ENCODE measurements around the gene CEP170B.

Gene CEP170B

GRCh38 chr14:104898195-104898558 lies 33.1 kb downstream of the CEP170B start:
- H3K9ac ChIP-seq (ENCODE audit: low read length): no peak overlapping the region
- no CpG with 5 or more reads among the region's 7 CpGs for WGBS (ENCODE audit: extremely low coverage, insufficient coverage, insufficient read length)
- no peak overlapping the region for H3K4me2 ChIP-seq (ENCODE audit: low read length)
- H2AFZ ChIP-seq (ENCODE audit: insufficient read depth, low read length, poor library complexity): no peak overlapping the region
- H3K4me1 ChIP-seq (ENCODE audit: control insufficient read depth in 1 of 2, insufficient read depth in 2 of 2, low read length in 2 of 2): no peaks in the 10 kb centered on the region
- no peak overlapping the region for H2AK5ac ChIP-seq (ENCODE audit: low read length)
- H2BK120ac ChIP-seq (ENCODE audit: insufficient read depth, low read length, poor library complexity): no peak overlapping the region
- H4K8ac ChIP-seq (ENCODE audit: low read depth, low read length): no peak overlapping the region
- H2BK5ac ChIP-seq (ENCODE audit: low read depth, low read length, poor library complexity): no peak overlapping the region
- no peak overlapping the region for H2BK12ac ChIP-seq (ENCODE audit: low read length)
- no peak overlapping the region for H3K27ac ChIP-seq (ENCODE audit: low read depth, low read length)
- no peaks in the 10 kb centered on the region for H3K79me1 ChIP-seq (ENCODE audit: low read length)
- H4K91ac ChIP-seq (ENCODE audit: low read depth, low read length): no peak overlapping the region
- no peak overlapping the region for H4K12ac ChIP-seq (ENCODE audit: low read depth, low read length)
- no peak overlapping the region for H3K14ac ChIP-seq (ENCODE audit: low read length)
- H3K79me2 ChIP-seq (ENCODE audit: control insufficient read depth, insufficient read depth, low read length, poor library complexity): no peaks in the 10 kb centered on the region
- H3K23ac ChIP-seq (ENCODE audit: low read length): no peak overlapping the region
- no peaks in the 10 kb centered on the region for H3K9me3 ChIP-seq (ENCODE audit: insufficient read depth, low read depth, low read length)
- DNase-seq: no peak
- H3K18ac ChIP-seq (ENCODE audit: low read length): no peak overlapping the region
- H3K36me3 ChIP-seq (ENCODE audit: control insufficient read depth in 1 of 2, insufficient read depth in 2 of 2, low read length in 2 of 2): peaks cover 23 to 26% of the 10 kb centered on the region in 2 experiments
- H3K4ac ChIP-seq (ENCODE audit: low read depth, low read length): no peak overlapping the region
- H3K27me3 ChIP-seq (ENCODE audit: insufficient read depth, low read length): no peaks in the 10 kb centered on the region
- H3K4me3 ChIP-seq (ENCODE audit: low read depth, low read length): no peak overlapping the region

DNA sequence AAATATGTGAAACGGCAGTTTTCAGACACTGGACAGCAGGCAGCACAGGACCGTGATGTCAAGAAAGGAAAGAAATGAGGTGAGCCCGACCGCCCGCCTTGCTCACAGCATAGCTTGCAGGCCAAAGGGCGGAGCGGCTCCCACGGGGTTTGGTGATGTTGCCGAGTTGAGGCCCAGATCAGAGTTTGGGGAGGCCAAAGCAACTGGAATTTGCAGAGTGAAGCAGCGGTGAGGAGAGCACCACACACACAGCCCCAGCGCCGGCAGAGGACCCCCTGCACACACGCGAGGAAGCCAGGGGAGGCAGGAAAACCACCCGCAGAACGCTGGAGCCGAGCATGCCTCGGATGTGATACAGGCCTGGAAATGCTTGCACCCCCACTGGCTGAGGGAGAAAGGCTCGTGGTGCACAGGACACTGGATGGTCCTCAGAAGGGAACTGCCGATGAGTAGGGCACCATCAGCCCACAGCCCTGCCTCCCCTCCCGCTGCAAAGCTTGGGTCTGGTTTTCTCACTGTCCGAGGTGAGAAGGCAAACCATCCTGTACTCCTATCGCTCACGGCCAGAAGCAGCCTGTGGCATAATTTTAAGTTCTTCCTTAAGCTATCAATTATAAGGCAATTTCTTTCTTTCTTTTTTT lies 33.9 kb downstream of the CEP170B start:
- H3K79me1 ChIP-seq (ENCODE audit: low read length): no peaks in the 10 kb centered on the region
- no peak overlapping the region for H3K4me3 ChIP-seq (ENCODE audit: low read depth, low read length)
- H4K91ac ChIP-seq (ENCODE audit: low read depth, low read length): no peak overlapping the region
- H3K79me2 ChIP-seq (ENCODE audit: control insufficient read depth, insufficient read depth, low read length, poor library complexity): no peaks in the 10 kb centered on the region
- no peak overlapping the region for H2BK120ac ChIP-seq (ENCODE audit: insufficient read depth, low read length, poor library complexity)
- H3K4me2 ChIP-seq (ENCODE audit: low read length): no peak overlapping the region
- no peak overlapping the region for H4K12ac ChIP-seq (ENCODE audit: low read depth, low read length)
- H2BK12ac ChIP-seq (ENCODE audit: low read length): no peak overlapping the region
- H3K27ac ChIP-seq (ENCODE audit: low read depth, low read length): no peak overlapping the region
- H3K9ac ChIP-seq (ENCODE audit: low read length): no peak overlapping the region
- WGBS (ENCODE audit: extremely low coverage, insufficient coverage, insufficient read length): no CpG with 5 or more reads among the region's 24 CpGs
- no peaks in the 10 kb centered on the region for H3K27me3 ChIP-seq (ENCODE audit: insufficient read depth, low read length)
- no peak overlapping the region for H4K8ac ChIP-seq (ENCODE audit: low read depth, low read length)
- H2AFZ ChIP-seq (ENCODE audit: insufficient read depth, low read length, poor library complexity): no peak overlapping the region
- H3K9me3 ChIP-seq (ENCODE audit: insufficient read depth, low read depth, low read length): no peaks in the 10 kb centered on the region
- H2AK5ac ChIP-seq (ENCODE audit: low read length): no peak overlapping the region
- no peaks in the 10 kb centered on the region for H3K4me1 ChIP-seq (ENCODE audit: control insufficient read depth in 1 of 2, insufficient read depth in 2 of 2, low read length in 2 of 2)
- DNase-seq: no peak
- H2BK5ac ChIP-seq (ENCODE audit: low read depth, low read length, poor library complexity): no peak overlapping the region
- H3K14ac ChIP-seq (ENCODE audit: low read length): no peak overlapping the region
- no peak overlapping the region for H3K18ac ChIP-seq (ENCODE audit: low read length)
- no peak overlapping the region for H3K23ac ChIP-seq (ENCODE audit: low read length)
- H3K36me3 ChIP-seq (ENCODE audit: control insufficient read depth in 1 of 2, insufficient read depth in 2 of 2, low read length in 2 of 2): peaks cover 15 to 19% of the 10 kb centered on the region in 2 experiments
- H3K4ac ChIP-seq (ENCODE audit: low read depth, low read length): no peak overlapping the region

GRCh38 chr14:104899781-104900180 lies 34.7 kb downstream of the CEP170B start:
- Histone ChIP-seq H2AK5ac (ENCODE audit: low read length) (no peak overlapping the region), H3K36me3 (ENCODE audit: control insufficient read depth in 1 of 2, insufficient read depth in 2 of 2, low read length in 2 of 2) (peaks cover 7 to 11% of the 10 kb centered on the region in 2 experiments), H3K79me1 (ENCODE audit: low read length) (no peaks in the 10 kb centered on the region), H3K9me3 (ENCODE audit: insufficient read depth, low read depth, low read length) (peaks cover 2% of the 10 kb centered on the region), H3K9ac (ENCODE audit: low read length) (no peak overlapping the region), H3K4me3 (ENCODE audit: low read depth, low read length) (no peak overlapping the region), H4K12ac (ENCODE audit: low read depth, low read length) (no peak overlapping the region), H3K4me2 (ENCODE audit: low read length) (no peak overlapping the region), H3K4me1 (ENCODE audit: control insufficient read depth in 1 of 2, insufficient read depth in 2 of 2, low read length in 2 of 2) (no peaks in the 10 kb centered on the region), H4K8ac (ENCODE audit: low read depth, low read length) (no peak overlapping the region), H3K14ac (ENCODE audit: low read length) (no peak overlapping the region), H3K27ac (ENCODE audit: low read depth, low read length) (no peak overlapping the region), H2BK12ac (ENCODE audit: low read length) (no peak overlapping the region), H2AFZ (ENCODE audit: insufficient read depth, low read length, poor library complexity) (no peak overlapping the region), H2BK120ac (ENCODE audit: insufficient read depth, low read length, poor library complexity) (no peak overlapping the region), H3K23ac (ENCODE audit: low read length) (no peak overlapping the region), H3K27me3 (ENCODE audit: insufficient read depth, low read length) (no peaks in the 10 kb centered on the region), H4K91ac (ENCODE audit: low read depth, low read length) (no peak overlapping the region), H2BK5ac (ENCODE audit: low read depth, low read length, poor library complexity) (no peak overlapping the region), H3K18ac (ENCODE audit: low read length) (no peak overlapping the region), H3K79me2 (ENCODE audit: control insufficient read depth, insufficient read depth, low read length, poor library complexity) (no peaks in the 10 kb centered on the region), H3K4ac (ENCODE audit: low read depth, low read length) (no peak overlapping the region)
- WGBS (ENCODE audit: extremely low coverage, insufficient coverage, insufficient read length): no CpG with 5 or more reads among the region's 2 CpGs
- DNase-seq: no peak

GRCh38 chr14:104900639-104901512 lies 35.8 kb downstream of the CEP170B start:
- Histone ChIP-seq H2AFZ (ENCODE audit: insufficient read depth, low read length, poor library complexity) (no peak overlapping the region), H2BK5ac (ENCODE audit: low read depth, low read length, poor library complexity) (no peak overlapping the region), H3K14ac (ENCODE audit: low read length) (no peak overlapping the region), H3K79me1 (ENCODE audit: low read length) (no peaks in the 10 kb centered on the region), H3K4me3 (ENCODE audit: low read depth, low read length) (no peak overlapping the region), H3K4me1 (ENCODE audit: control insufficient read depth in 1 of 2, insufficient read depth in 2 of 2, low read length in 2 of 2) (no peaks in the 10 kb centered on the region), H3K27me3 (ENCODE audit: insufficient read depth, low read length) (no peaks in the 10 kb centered on the region), H3K18ac (ENCODE audit: low read length) (no peak overlapping the region), H3K36me3 (ENCODE audit: control insufficient read depth in 1 of 2, insufficient read depth in 2 of 2, low read length in 2 of 2) (peaks cover 0 to 2% of the 10 kb centered on the region in 2 experiments), H2AK5ac (ENCODE audit: low read length) (no peak overlapping the region), H3K79me2 (ENCODE audit: control insufficient read depth, insufficient read depth, low read length, poor library complexity) (no peaks in the 10 kb centered on the region), H2BK12ac (ENCODE audit: low read length) (no peak overlapping the region), H3K4ac (ENCODE audit: low read depth, low read length) (no peak overlapping the region), H2BK120ac (ENCODE audit: insufficient read depth, low read length, poor library complexity) (no peak overlapping the region), H4K8ac (ENCODE audit: low read depth, low read length) (no peak overlapping the region), H3K9ac (ENCODE audit: low read length) (no peak overlapping the region), H4K12ac (ENCODE audit: low read depth, low read length) (no peak overlapping the region), H3K23ac (ENCODE audit: low read length) (no peak overlapping the region), H3K27ac (ENCODE audit: low read depth, low read length) (no peak overlapping the region), H3K4me2 (ENCODE audit: low read length) (no peak overlapping the region), H3K9me3 (ENCODE audit: insufficient read depth, low read depth, low read length) (peaks cover 2% of the 10 kb centered on the region), H4K91ac (ENCODE audit: low read depth, low read length) (no peak overlapping the region)
- no CpG with 5 or more reads among the region's 12 CpGs for WGBS (ENCODE audit: extremely low coverage, insufficient coverage, insufficient read length)
- no peak for DNase-seq

All from trophoblast cell (in vitro differentiated cells and primary cell).